NCI-H187 (cell line): ENCODE measurements around the gene UFM1.
A peak's percentile ranks its signal among the peaks of the same experiment; 100 is the strongest.
"Not testable (repeated sequence)": the region's sequence is repeated elsewhere in the genome, so short reads cannot be mapped to it uniquely, and the experiment has no call there.

Source experiments
- DNase-seq, 2 experiments: peaks; one replicate each; lab custom pipeline; 2025; lab: John Stamatoyannopoulos, UW

UFM1 gene

GRCh38 chr13:38349390-38350113 is at the start of gene UFM1:
Gene UFM1 (plus strand): TSS chr13:38349851. CDS start chr13:38349920, 69 bp downstream.
- peak; percentile 80 to 82 for DNase-seq

- DNase-seq: no peak
These were observed 48.4 kb upstream of the UFM1 start for GRCh38 chr13:38301236-38301635.

- no peak for DNase-seq
These were observed 45.8 kb upstream of the UFM1 start for GRCh38 chr13:38303816-38304320.

- no peak for DNase-seq
These were observed 40.9 kb upstream of the UFM1 start for GRCh38 chr13:38308736-38309135.

GRCh38 chr13:38309397-38309796 is 40.3 kb upstream of the UFM1 start:
- no peak for DNase-seq

- not testable (repeated sequence) for DNase-seq
These were observed 38.5 kb upstream of the UFM1 start for GRCh38 chr13:38311175-38311574.

GRCh38 chr13:38316129-38316528 is 33.5 kb upstream of the UFM1 start:
- DNase-seq: no peak

- DNase-seq: no peak
These were observed 28.0 kb upstream of the UFM1 start for GRCh38 chr13:38321654-38322053.

- DNase-seq: no peak
These were observed 24.2 kb upstream of the UFM1 start for GRCh38 chr13:38325426-38325825.

GRCh38 chr13:38328699-38329098 is 21.0 kb upstream of the UFM1 start:
- DNase-seq: no peak

GRCh38 chr13:38334845-38335244 is 14.8 kb upstream of the UFM1 start:
- no peak for DNase-seq

- DNase-seq: no peak
These were observed 11.6 kb upstream of the UFM1 start for GRCh38 chr13:38338089-38338488.

- no peak for DNase-seq
These were observed 9.0 kb upstream of the UFM1 start for GRCh38 chr13:38340624-38341023.

- DNase-seq: no peak
These were observed 8.4 kb upstream of the UFM1 start for GRCh38 chr13:38341149-38341692.

- no peak for DNase-seq
These were observed 2.9 kb upstream of the UFM1 start for GRCh38 chr13:38346764-38347163.

- no peak for DNase-seq
These were observed 726 bp upstream of the UFM1 start for GRCh38 chr13:38348861-38349389.

- no peak for DNase-seq
These were observed 515 bp downstream of the UFM1 start for GRCh38 chr13:38350114-38350617.

GRCh38 chr13:38355595-38356119 is 6.0 kb downstream of the UFM1 start:
- no peak for DNase-seq

GRCh38 chr13:38358684-38359083 is 9.0 kb downstream of the UFM1 start:
- no peak for DNase-seq

GRCh38 chr13:38361542-38362262 is 12.1 kb downstream of the UFM1 start:
- no peak for DNase-seq

- DNase-seq: no peak
These were observed 13.6 kb downstream of the UFM1 start for GRCh38 chr13:38363219-38363618.

GRCh38 chr13:38363746-38364145 is 14.1 kb downstream of the UFM1 start:
- not testable (repeated sequence) for DNase-seq
